Activated CD4-positive, alpha-beta T cell treated with anti-CD3 and anti-CD28 coated beads, Interleukin-2, amount 10 ng/mL, durations not matched to agents 7 days and 5 days (primary cell): ENCODE results near the gene GSTA4. TPM values are rescaled to one million over a fixed set of nuclear protein-coding genes. Genes with fewer than 3 reads are reported as not detected.
"Not testable (repeated sequence)": the region's sequence is repeated elsewhere in the genome, so short reads cannot be mapped to it uniquely, and the experiment has no call there.

ENCODE experiments used
- CTCF ChIA-PET: fragments of 350-600 bp; sonication (Branson Sonifier 250); formaldehyde crosslinking; loops from one replicate; lab custom pipeline; 2021; ENCODE audit warnings: antibody characterized with exemption; lab: Charles Lee
- POLR2A ChIA-PET: fragments of 350-600 bp; sonication (Branson Sonifier 250); formaldehyde crosslinking; loops from one replicate; lab custom pipeline; 2021; ENCODE audit warnings: antibody characterized with exemption; lab: Charles Lee
- DNase-seq: peaks from one replicate; pipeline ENCODE4 v3.0.0-alpha.2; 2020
- H3K27ac Mint-ChIP-seq: one replicate; pipeline ENCODE4 v1.8.0; 2021; ENCODE audit warnings: mild to moderate bottlenecking, moderate library complexity, mixed read lengths
- H3K27me3 Mint-ChIP-seq: one replicate; pipeline ENCODE4 v1.8.0; 2021; ENCODE audit warnings: mixed read lengths
- H3K36me3 Mint-ChIP-seq: one replicate; pipeline ENCODE4 v1.8.0; 2021; ENCODE audit warnings: low read depth, mixed read lengths
- H3K4me1 Mint-ChIP-seq: one replicate; pipeline ENCODE4 v1.8.0; 2021; ENCODE audit warnings: mixed read lengths
- H3K4me3 Mint-ChIP-seq: one replicate; pipeline ENCODE4 v1.8.0; 2021; ENCODE audit warnings: mild to moderate bottlenecking, moderate library complexity, mixed read lengths
- H3K9me3 Mint-ChIP-seq: one replicate; pipeline ENCODE4 v1.8.0; 2021; ENCODE audit warnings: mixed read lengths
- total RNA-seq, 2 experiments: library from RNA; stranded (reverse); gene quantifications; one replicate each; pipeline ENCODE4 v1.2.3, GENCODE V29; 2021

Gene GSTA4
- total RNA-seq = 1 to 10 TPM; 4.8 to 6.1 TPM

- Mint-ChIP-seq H3K27me3 (peaks cover 11% of the 10 kb centered on the region), H3K27ac (peak within 1 kb of the TSS; percentile 98), H3K4me3 (peak within 1 kb of the TSS; percentile 77), H3K4me1 (peaks cover 34% of the 10 kb centered on the region)
- POLR2A ChIA-PET, H3K36me3 Mint-ChIP-seq, H3K9me3 Mint-ChIP-seq: not testable (repeated sequence)
- DNase-seq = peak; percentile 94
- CTCF ChIA-PET = interaction anchor here (0.6 to 2.5 kb wide), 8 partner anchors 11 to 212 kb away, joined by 3 to 19 read pairs (median 4); partner anchors contain the start of gene FBXO9
Observed at GRCh38 chr6:52995089-52995912, at the start of gene GSTA4. Gene GSTA4 (minus strand): TSS chr6:52995284. CDS start chr6:52994243, 1,041 bp downstream.

- Mint-ChIP-seq H3K4me1 (peaks cover 25% of the 10 kb centered on the region), H3K4me3 (no peak overlapping the region), H3K27me3 (no peaks in the 10 kb centered on the region), H3K27ac (no peak overlapping the region), H3K9me3 (no peaks in the 10 kb centered on the region), H3K36me3 (peaks cover 21% of the 10 kb centered on the region)
- no peak for DNase-seq
- ChIA-PET POLR2A (no interaction called here), CTCF (no interaction called here)
Observed at GRCh38 chr6:53044572-53044971, 49.5 kb upstream of the GSTA4 start.

- Mint-ChIP-seq H3K4me3 (no peak overlapping the region), H3K9me3 (no peaks in the 10 kb centered on the region), H3K27me3 (no peaks in the 10 kb centered on the region), H3K4me1 (peaks cover 20% of the 10 kb centered on the region), H3K27ac (no peak overlapping the region), H3K36me3 (peaks cover 26% of the 10 kb centered on the region)
- no peak for DNase-seq
- ChIA-PET CTCF (interaction anchor here (1.3 kb wide), 1 partner anchor 14 kb away, joined by 3 read pairs; no protein-coding TSS in a partner anchor), POLR2A (no interaction called here)
Observed at GRCh38 chr6:53044071-53044470, 49.0 kb upstream of the GSTA4 start.

GRCh38 chr6:53043581-53043980 lies 48.5 kb upstream of the GSTA4 start:
- no peaks in the 10 kb centered on the region for H3K27me3 Mint-ChIP-seq
- H3K9me3 Mint-ChIP-seq = no peaks in the 10 kb centered on the region
- no peak for DNase-seq
- H3K4me3 Mint-ChIP-seq = no peak overlapping the region
- no peak overlapping the region for H3K27ac Mint-ChIP-seq
- H3K36me3 Mint-ChIP-seq = peaks cover 28% of the 10 kb centered on the region
- peaks cover 15% of the 10 kb centered on the region for H3K4me1 Mint-ChIP-seq
- ChIA-PET POLR2A (no interaction called here), CTCF (interaction anchor here (1.3 kb wide), 1 partner anchor 13 kb away, joined by 3 read pairs; no protein-coding TSS in a partner anchor)

- Mint-ChIP-seq H3K27ac (no peak overlapping the region), H3K4me3 (no peak overlapping the region), H3K9me3 (no peaks in the 10 kb centered on the region), H3K27me3 (no peaks in the 10 kb centered on the region), H3K36me3 (peaks cover 28% of the 10 kb centered on the region), H3K4me1 (peaks cover 5% of the 10 kb centered on the region)
- ChIA-PET POLR2A (no interaction called here), CTCF (interaction anchor here (1.1 to 2.2 kb wide), 2 partner anchors 10 to 23 kb away, joined by 3 to 4 read pairs; partner anchors contain the start of gene FBXO9)
- DNase-seq = no peak
Observed at GRCh38 chr6:53042112-53042511, 47.0 kb upstream of the GSTA4 start.

- CTCF ChIA-PET = interaction anchor here (1.1 to 2.2 kb wide), 3 partner anchors 9 to 24 kb away, joined by 3 to 4 read pairs (median 4); partner anchors contain the start of gene FBXO9
- POLR2A ChIA-PET = no interaction called here
- H3K36me3 Mint-ChIP-seq = peaks cover 27% of the 10 kb centered on the region
- no peak for DNase-seq
- no peaks in the 10 kb centered on the region for H3K9me3 Mint-ChIP-seq
- H3K4me1 Mint-ChIP-seq = no peaks in the 10 kb centered on the region
- no peak overlapping the region for H3K27ac Mint-ChIP-seq
- no peak overlapping the region for H3K4me3 Mint-ChIP-seq
- H3K27me3 Mint-ChIP-seq = no peaks in the 10 kb centered on the region
Observed at GRCh38 chr6:53041356-53041755, 46.3 kb upstream of the GSTA4 start.

- POLR2A ChIA-PET = no interaction called here
- Mint-ChIP-seq H3K4me1 (no peaks in the 10 kb centered on the region), H3K27ac (no peak overlapping the region), H3K4me3 (no peak overlapping the region), H3K36me3 (peaks cover 35% of the 10 kb centered on the region), H3K9me3 (no peaks in the 10 kb centered on the region), H3K27me3 (no peaks in the 10 kb centered on the region)
- CTCF ChIA-PET = no interaction called here
- DNase-seq = no peak
Observed at GRCh38 chr6:53038596-53038995, 43.5 kb upstream of the GSTA4 start.

GRCh38 chr6:53038141-53038540 lies 43.1 kb upstream of the GSTA4 start:
- Mint-ChIP-seq H3K4me1 (no peaks in the 10 kb centered on the region), H3K36me3 (peaks cover 37% of the 10 kb centered on the region), H3K9me3 (no peaks in the 10 kb centered on the region), H3K4me3 (no peak overlapping the region), H3K27me3 (no peaks in the 10 kb centered on the region), H3K27ac (no peak overlapping the region)
- ChIA-PET CTCF (no interaction called here), POLR2A (no interaction called here)
- DNase-seq = no peak

GRCh38 chr6:53035549-53036213 lies 40.6 kb upstream of the GSTA4 start:
- Mint-ChIP-seq H3K27ac (no peak overlapping the region), H3K4me1 (no peaks in the 10 kb centered on the region), H3K36me3 (peaks cover 37% of the 10 kb centered on the region), H3K4me3 (no peak overlapping the region), H3K27me3 (no peaks in the 10 kb centered on the region), H3K9me3 (no peaks in the 10 kb centered on the region)
- DNase-seq = no peak
- CTCF ChIA-PET = no interaction called here
- POLR2A ChIA-PET = no interaction called here

- Mint-ChIP-seq H3K4me1 (no peaks in the 10 kb centered on the region), H3K27me3 (no peaks in the 10 kb centered on the region), H3K27ac (no peak overlapping the region), H3K36me3 (peaks cover 19% of the 10 kb centered on the region), H3K4me3 (no peak overlapping the region), H3K9me3 (no peaks in the 10 kb centered on the region)
- ChIA-PET CTCF (interaction anchor here (1.0 kb wide), 1 partner anchor 17 kb away, joined by 3 read pairs; no protein-coding TSS in a partner anchor), POLR2A (no interaction called here)
- DNase-seq = no peak
Observed at GRCh38 chr6:53033764-53034163, 38.7 kb upstream of the GSTA4 start.

GRCh38 chr6:53032849-53033248 lies 37.8 kb upstream of the GSTA4 start:
- no peak overlapping the region for H3K4me3 Mint-ChIP-seq
- DNase-seq = no peak
- no peak overlapping the region for H3K27ac Mint-ChIP-seq
- no peaks in the 10 kb centered on the region for H3K4me1 Mint-ChIP-seq
- peaks cover 22% of the 10 kb centered on the region for H3K36me3 Mint-ChIP-seq
- CTCF ChIA-PET = interaction anchor here (1.0 kb wide), 1 partner anchor 9 kb away, joined by 4 read pairs; no protein-coding TSS in a partner anchor
- no peaks in the 10 kb centered on the region for H3K9me3 Mint-ChIP-seq
- POLR2A ChIA-PET = no interaction called here
- no peaks in the 10 kb centered on the region for H3K27me3 Mint-ChIP-seq

- Mint-ChIP-seq H3K27me3 (no peaks in the 10 kb centered on the region), H3K4me1 (no peaks in the 10 kb centered on the region), H3K9me3 (no peaks in the 10 kb centered on the region), H3K4me3 (no peak overlapping the region), H3K27ac (no peak overlapping the region), H3K36me3 (peaks cover 18% of the 10 kb centered on the region)
- no peak for DNase-seq
- ChIA-PET POLR2A (no interaction called here), CTCF (interaction anchor here (0.5 to 1.4 kb wide), 2 partner anchors 10 to 11 kb away, joined by 3 read pairs; no protein-coding TSS in a partner anchor)
Observed at GRCh38 chr6:53031281-53031680, 36.2 kb upstream of the GSTA4 start.

GRCh38 chr6:53029761-53030160 lies 34.7 kb upstream of the GSTA4 start:
- H3K4me3 Mint-ChIP-seq = no peak overlapping the region
- H3K36me3 Mint-ChIP-seq = peaks cover 18% of the 10 kb centered on the region
- no peak for DNase-seq
- CTCF ChIA-PET = interaction anchor here (1.0 to 1.4 kb wide), 3 partner anchors 9 to 19 kb away, joined by 3 read pairs; no protein-coding TSS in a partner anchor
- no peak overlapping the region for H3K27ac Mint-ChIP-seq
- no peaks in the 10 kb centered on the region for H3K27me3 Mint-ChIP-seq
- POLR2A ChIA-PET = no interaction called here
- H3K9me3 Mint-ChIP-seq = no peaks in the 10 kb centered on the region
- no peaks in the 10 kb centered on the region for H3K4me1 Mint-ChIP-seq
